ENCODE measurements around the gene CPXM1.
"Not testable (repeated sequence)": the region's sequence is repeated elsewhere in the genome, so short reads cannot be mapped to it uniquely, and the experiment has no call there.

Gene CPXM1

DNA sequence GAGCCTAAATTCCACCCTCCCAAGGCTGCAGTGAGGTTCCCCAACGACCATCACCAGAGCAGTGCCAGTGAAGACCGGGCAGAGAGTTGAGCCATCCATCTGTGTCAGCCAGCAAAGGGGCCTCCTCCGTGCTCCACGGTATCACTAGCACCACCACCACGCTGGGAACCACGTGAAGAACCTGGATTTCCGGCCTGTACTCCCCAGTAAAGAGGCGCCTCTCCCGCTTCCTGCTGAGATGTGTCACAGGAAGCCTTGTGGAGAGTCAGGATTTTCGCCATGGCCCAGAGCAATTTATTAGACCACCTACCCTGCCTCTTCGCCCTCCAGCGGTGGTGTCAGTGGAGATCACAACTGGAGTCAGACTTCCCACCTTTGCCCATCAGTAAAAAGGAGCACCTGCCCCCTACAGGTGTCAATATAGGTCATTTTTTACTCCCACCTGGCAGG lies 28.8 kb downstream of the CPXM1 start:
- TF ChIP-seq, protein P1, sequence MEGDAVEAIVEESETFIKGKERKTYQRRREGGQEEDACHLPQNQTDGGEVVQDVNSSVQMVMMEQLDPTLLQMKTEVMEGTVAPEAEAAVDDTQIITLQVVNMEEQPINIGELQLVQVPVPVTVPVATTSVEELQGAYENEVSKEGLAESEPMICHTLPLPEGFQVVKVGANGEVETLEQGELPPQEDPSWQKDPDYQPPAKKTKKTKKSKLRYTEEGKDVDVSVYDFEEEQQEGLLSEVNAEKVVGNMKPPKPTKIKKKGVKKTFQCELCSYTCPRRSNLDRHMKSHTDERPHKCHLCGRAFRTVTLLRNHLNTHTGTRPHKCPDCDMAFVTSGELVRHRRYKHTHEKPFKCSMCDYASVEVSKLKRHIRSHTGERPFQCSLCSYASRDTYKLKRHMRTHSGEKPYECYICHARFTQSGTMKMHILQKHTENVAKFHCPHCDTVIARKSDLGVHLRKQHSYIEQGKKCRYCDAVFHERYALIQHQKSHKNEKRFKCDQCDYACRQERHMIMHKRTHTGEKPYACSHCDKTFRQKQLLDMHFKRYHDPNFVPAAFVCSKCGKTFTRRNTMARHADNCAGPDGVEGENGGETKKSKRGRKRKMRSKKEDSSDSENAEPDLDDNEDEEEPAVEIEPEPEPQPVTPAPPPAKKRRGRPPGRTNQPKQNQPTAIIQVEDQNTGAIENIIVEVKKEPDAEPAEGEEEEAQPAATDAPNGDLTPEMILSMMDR (IDR thresholded peaks at IDR 0.05; ENCODE audit: extremely low read depth, missing control alignments) = no peak
- DNase-seq (ENCODE audit: low spot score) = no peak

- DNase-seq (ENCODE audit: low spot score) = not testable (repeated sequence)
Measured at GRCh38 chr20:2770091-2770490, 30.3 kb downstream of the CPXM1 start.

DNA sequence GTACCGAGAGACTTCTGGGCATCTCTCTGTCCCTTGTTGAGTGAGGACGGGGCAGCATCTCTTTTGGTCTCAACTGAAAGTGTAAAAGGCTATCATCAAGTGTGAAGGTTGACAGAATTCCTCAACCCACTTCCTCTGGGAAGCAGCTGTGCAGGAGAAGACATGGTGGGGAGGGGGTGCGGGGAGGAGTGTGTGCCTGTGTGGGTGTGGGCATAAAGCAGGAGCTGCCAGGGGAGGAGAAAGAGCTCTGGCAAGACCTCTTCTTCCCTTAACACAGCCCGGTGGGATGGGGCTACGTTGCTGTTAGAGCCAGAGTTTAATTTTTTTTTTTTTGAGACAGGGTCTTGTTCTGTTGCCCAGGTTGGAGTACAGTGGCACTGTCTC lies 31.8 kb downstream of the CPXM1 start:
- DNase-seq (ENCODE audit: low spot score) = no peak
- TF ChIP-seq, protein P1 (IDR thresholded peaks at IDR 0.05; ENCODE audit: extremely low read depth, missing control alignments) = no peak

- TF ChIP-seq, protein P1 (IDR thresholded peaks at IDR 0.05; ENCODE audit: extremely low read depth, missing control alignments) = no peak
- no peak for DNase-seq (ENCODE audit: low spot score)
Measured at GRCh38 chr20:2767768-2768631, 32.4 kb downstream of the CPXM1 start.

DNA sequence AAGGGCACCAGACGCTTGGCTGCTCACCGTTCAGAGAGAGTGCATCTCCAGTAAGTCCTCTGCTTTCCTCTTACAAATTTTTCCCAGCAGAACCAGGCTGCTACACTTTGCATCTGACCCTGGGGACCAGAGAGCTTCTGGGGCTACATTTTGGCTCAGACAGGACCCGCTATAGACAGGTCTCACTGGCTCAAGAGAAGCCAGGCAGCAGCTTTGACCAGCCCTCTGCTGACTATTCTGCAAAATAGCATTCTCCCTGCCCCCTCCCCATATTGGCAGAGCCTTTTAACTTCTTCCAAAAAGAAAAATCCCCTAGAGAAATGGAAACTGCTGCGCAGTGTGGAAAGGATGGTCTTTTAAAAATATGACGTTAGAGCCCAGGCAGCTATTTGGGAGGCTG lies 37.2 kb downstream of the CPXM1 start:
- TF ChIP-seq, protein P1 (IDR thresholded peaks at IDR 0.05; ENCODE audit: extremely low read depth, missing control alignments) = no peak
- no peak for DNase-seq (ENCODE audit: low spot score)

DNA sequence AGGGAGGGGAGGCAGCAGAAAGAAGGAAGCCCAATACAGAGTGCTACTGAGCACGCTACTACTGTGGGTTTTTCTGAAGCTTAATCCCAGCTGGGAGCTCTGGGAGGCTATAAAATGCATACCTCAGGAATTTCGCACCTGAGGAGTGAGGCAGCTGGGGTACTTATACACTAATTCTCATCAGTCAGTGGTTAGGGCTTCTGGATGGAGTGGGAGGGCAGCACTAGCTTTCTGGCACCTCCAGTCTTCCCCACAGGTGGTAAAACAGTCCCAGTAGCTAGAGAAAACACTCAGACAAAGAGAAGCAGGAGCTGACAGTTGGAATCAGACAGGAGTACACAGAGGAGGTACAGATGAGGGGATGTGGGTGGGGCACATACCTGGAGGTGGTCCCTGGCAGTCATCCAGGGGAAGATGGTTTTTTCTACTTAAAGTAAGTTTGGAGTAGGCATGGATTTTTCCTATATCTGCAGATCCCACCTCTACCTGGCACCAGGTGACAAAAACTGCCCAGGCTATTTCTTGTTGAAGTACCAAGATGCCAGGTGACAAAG lies 37.8 kb downstream of the CPXM1 start:
- TF ChIP-seq, protein P1 (IDR thresholded peaks at IDR 0.05; ENCODE audit: extremely low read depth, missing control alignments) = no peak
- DNase-seq (ENCODE audit: low spot score) = no peak

- TF ChIP-seq, protein P1 (IDR thresholded peaks at IDR 0.05; ENCODE audit: extremely low read depth, missing control alignments) = no peak
- DNase-seq (ENCODE audit: low spot score) = no peak
Measured at GRCh38 chr20:2761885-2762284, 38.5 kb downstream of the CPXM1 start.

DNA sequence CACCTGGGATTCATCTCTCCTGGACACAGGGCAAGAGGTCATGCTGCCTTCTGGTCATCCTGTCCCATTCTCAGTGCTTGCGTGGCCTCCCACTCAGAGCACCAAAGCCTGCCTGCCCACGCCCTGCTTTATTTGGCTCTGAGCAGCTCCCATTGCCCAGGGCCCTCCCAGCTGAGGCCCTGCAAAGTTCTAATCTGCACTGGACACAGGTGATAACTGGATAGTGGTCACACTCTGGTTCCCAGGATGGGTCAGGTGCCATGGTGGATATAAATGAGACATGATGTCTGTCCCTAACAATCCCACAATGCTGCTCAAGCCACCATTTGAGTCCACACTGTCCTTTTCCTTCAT lies 39.5 kb downstream of the CPXM1 start:
- DNase-seq (ENCODE audit: low spot score) = no peak
- TF ChIP-seq, protein P1 (IDR thresholded peaks at IDR 0.05; ENCODE audit: extremely low read depth, missing control alignments) = no peak
